Smooth muscle cell (in vitro differentiated cells): ENCODE data around the gene TIMM17B. TPM values are rescaled to one million over a fixed set of nuclear protein-coding genes. Genes with fewer than 3 reads are reported as not detected.

Source experiments
- DNase-seq: peaks from one replicate; lab custom pipeline; 2025; ENCODE audit not compliant: unreplicated experiment; lab: John Stamatoyannopoulos, UW
- H2AFZ ChIP-seq: fragments of 200-600 bp; sonication (generic); 2 replicates; pipeline ENCODE4 v1.6.0; 2016; ENCODE audit warnings: antibody characterized with exemption, low read depth, mild to moderate bottlenecking
- H3F3A ChIP-seq: fragments of 200-600 bp; sonication (generic); 2 replicates; pipeline ENCODE4 v1.6.0; 2017; ENCODE audit warnings: antibody characterized with exemption, low read depth
- H3K27ac ChIP-seq: fragments of 200-600 bp; sonication (generic); 2 replicates; pipeline ENCODE4 v1.5.1; 2016; ENCODE audit warnings: low read depth, mild to moderate bottlenecking
- H3K27me3 ChIP-seq: fragments of 200-600 bp; sonication (generic); 2 replicates; pipeline ENCODE4 v1.6.1; 2016; ENCODE audit warnings: low read depth, mild to moderate bottlenecking
- H3K36me3 ChIP-seq: fragments of 200-600 bp; sonication (generic); 2 replicates; pipeline ENCODE4 v1.5.1; 2016; ENCODE audit warnings: low read depth
- H3K4me1 ChIP-seq: fragments of 200-600 bp; sonication (generic); 2 replicates; pipeline ENCODE4 v1.5.1; 2016; ENCODE audit warnings: low read depth
- H3K4me2 ChIP-seq: fragments of 200-600 bp; sonication (generic); 2 replicates; pipeline ENCODE4 v1.6.0; 2016; ENCODE audit warnings: mild to moderate bottlenecking
- H3K4me3 ChIP-seq: fragments of 200-600 bp; sonication (generic); 2 replicates; pipeline ENCODE4 v1.5.1; 2016; ENCODE audit warnings: mild to moderate bottlenecking
- H3K79me2 ChIP-seq: fragments of 200-600 bp; sonication (generic); 2 replicates; pipeline ENCODE4 v1.6.0; 2016; ENCODE audit warnings: low read depth, mild to moderate bottlenecking
- H3K9ac ChIP-seq: fragments of 200-600 bp; sonication (generic); 2 replicates; pipeline ENCODE4 v1.6.0; 2016; ENCODE audit warnings: low read depth
- H3K9me3 ChIP-seq: fragments of 200-600 bp; sonication (generic); replicated peaks from 2 replicates; pipeline ENCODE4 v1.5.1; 2016; ENCODE audit warnings: low read depth
- H4K20me1 ChIP-seq: fragments of 200-600 bp; sonication (generic); 2 replicates; pipeline ENCODE4 v1.6.0; 2016; ENCODE audit warnings: low read depth
- CTCF ChIP-seq: fragments of 200-600 bp; sonication (generic); IDR thresholded peaks from 2 replicates; pipeline ENCODE4 v1.5.1; 2017; ENCODE audit warnings: borderline replicate concordance, mild to moderate bottlenecking, antibody characterized with exemption; ENCODE audit not compliant: insufficient read depth, poor library complexity, severe bottlenecking
- WGBS: methylation state at CpG from one replicate; pipeline ENCODE4 v1.1.7; 2016; ENCODE audit warnings: low lambda C conversion rate; 5-methylcytosine and 5-hydroxymethylcytosine counted together
- polyA plus RNA-seq: library from polyadenylated mRNA; unstranded; fragments of >200 nt; fragmentation: Nextera tagmentation; extraction: Ambion mirVana; gene quantifications from 2 replicates; pipeline ENCODE4 v1.2.1, GENCODE V29; 2016
- total RNA-seq: library from RNA; depleted of rRNA; stranded (reverse); fragments of >200 nt; gene quantifications from 2 replicates; pipeline ENCODE4 v1.2.3, GENCODE V29; 2014

The TIMM17B gene
- total and polyA plus RNA-seq, 2 experiments from 2014 or later, result 78.8 to 141 TPM

- DNase-seq, result no peak
- Histone ChIP-seq H3K27ac (peak overlapping the region; percentile 73), H4K20me1 (no peaks in the 10 kb centered on the region), H3K27me3 (no peaks in the 10 kb centered on the region), H3K79me2 (no peaks in the 10 kb centered on the region), H3F3A (no peaks in the 10 kb centered on the region), H3K36me3 (no peaks in the 10 kb centered on the region), H3K4me1 (peaks cover 3% of the 10 kb centered on the region), H3K9me3 (no peaks in the 10 kb centered on the region), H3K4me2 (peak overlapping the region; percentile 90), H2AFZ (no peak overlapping the region), H3K4me3 (no peak overlapping the region), H3K9ac (no peak overlapping the region)
- no peak for TF ChIP-seq CTCF
- 52% methylated on average over 8 of the region's 8 CpGs for WGBS
Measured at GRCh38 chrX:48919947-48920717, 22.6 kb upstream of the TIMM17B start.

GRCh38 chrX:48919360-48919841 lies 21.8 kb upstream of the TIMM17B start:
- Histone ChIP-seq H2AFZ (no peak overlapping the region), H3K79me2 (no peaks in the 10 kb centered on the region), H3K4me3 (peak overlapping the region; percentile 59), H3F3A (no peaks in the 10 kb centered on the region), H3K9ac (no peak overlapping the region), H4K20me1 (no peaks in the 10 kb centered on the region), H3K4me1 (peaks cover 3% of the 10 kb centered on the region), H3K4me2 (peak overlapping the region; percentile 90), H3K9me3 (no peaks in the 10 kb centered on the region), H3K27ac (peak overlapping the region; percentile 73), H3K36me3 (no peaks in the 10 kb centered on the region), H3K27me3 (no peaks in the 10 kb centered on the region)
- DNase-seq, result no peak
- no peak for TF ChIP-seq CTCF
- 28% methylated on average over 15 of the region's 15 CpGs for WGBS

GRCh38 chrX:48918643-48919340 lies 21.2 kb upstream of the TIMM17B start, which contains the start of gene PIM2:
PIM2 (minus strand) TSS chrX:48919024; CDS start chrX:48918834, 190 bp downstream.
- TF ChIP-seq CTCF, result no peak
- H3K27me3 ChIP-seq, result no peaks in the 10 kb centered on the region
- H3K79me2 ChIP-seq, result no peaks in the 10 kb centered on the region
- WGBS, result 32% methylated on average over 53 of the region's 55 CpGs
- H3K27ac ChIP-seq, result peak within 1 kb of the TSS; percentile 73
- peak within 1 kb of the TSS; percentile 59 for H3K4me3 ChIP-seq
- peak within 1 kb of the TSS; percentile 90 for H3K4me2 ChIP-seq
- peak within 1 kb of the TSS; percentile 64 for H3K9ac ChIP-seq
- H2AFZ ChIP-seq, result no peak within 1 kb of the TSS
- peak; percentile 56 for DNase-seq
- H4K20me1 ChIP-seq, result no peaks in the 10 kb centered on the region
- no peaks in the 10 kb centered on the region for H3F3A ChIP-seq
- no peaks in the 10 kb centered on the region for H3K9me3 ChIP-seq
- H3K4me1 ChIP-seq, result peaks cover 3% of the 10 kb centered on the region
- H3K36me3 ChIP-seq, result no peaks in the 10 kb centered on the region
